H1 (cell line): ENCODE measurements around the gene CDRT15. TPM values are rescaled to one million over a fixed set of nuclear protein-coding genes. Genes with fewer than 3 reads are reported as not detected.

Source experiments
- CTCF ChIA-PET: fragments of 300-600 bp; sonication (Branson Sonifier 250); formaldehyde crosslinking; loops from one replicate; lab custom pipeline; 2021; ENCODE audit not compliant: partially characterized antibody; lab: Charles Lee
- POLR2A ChIA-PET: fragments of 300-600 bp; sonication (Branson Sonifier 250); formaldehyde crosslinking; loops from one replicate; lab custom pipeline; 2021; ENCODE audit warnings: inconsistent platforms; ENCODE audit not compliant: partially characterized antibody; lab: Charles Lee
- DNase-seq, 2 experiments: peaks; one replicate each; pipeline versions ENCODE4 v3.0.0 to v3.0.0-alpha.2; 2010 to 2022; ENCODE audit warnings: low spot score in 2 of 2, low read depth in 1 of 2, mixed read lengths in 1 of 2
- FAIRE-seq: peaks from 2 replicates; lab custom pipeline; 2011; peaks lifted over from hg19 to GRCh38; lab: Jason Lieb, UNC
- H2AFZ ChIP-seq: 2 replicates; pipeline ENCODE4 v1.8.1; 2012; ENCODE audit warnings: low read length, inconsistent platforms
- H2AK5ac ChIP-seq: 2 replicates; pipeline ENCODE4 v1.6.1; 2013; ENCODE audit warnings: low read depth, low read length
- H2BK120ac ChIP-seq: replicated peaks from 2 replicates; pipeline ENCODE3; 2013; ENCODE audit warnings: low read depth, low read length, inconsistent platforms
- H2BK12ac ChIP-seq: 2 replicates; pipeline ENCODE4 v1.6.1; 2013; ENCODE audit warnings: low read depth, low read length
- H2BK15ac ChIP-seq: 2 replicates; pipeline ENCODE4 v1.6.1; 2013; ENCODE audit warnings: low read length
- H2BK20ac ChIP-seq: 2 replicates; pipeline ENCODE4 v1.6.1; 2013; ENCODE audit warnings: low read length
- H2BK5ac ChIP-seq: 2 replicates; pipeline ENCODE4 v1.6.1; 2013; ENCODE audit warnings: low read depth, low read length
- H3K14ac ChIP-seq: 2 replicates; pipeline ENCODE4 v1.6.1; 2013; ENCODE audit warnings: inconsistent platforms; ENCODE audit not compliant: insufficient read length
- H3K18ac ChIP-seq: 2 replicates; pipeline ENCODE4 v1.6.1; 2013; ENCODE audit warnings: low read length; ENCODE audit errors: extremely low read depth
- H3K23ac ChIP-seq: 2 replicates; pipeline ENCODE4 v1.6.1; 2013; ENCODE audit warnings: inconsistent platforms; ENCODE audit not compliant: insufficient read length
- H3K23me2 ChIP-seq: 2 replicates; pipeline ENCODE4 v1.6.1; 2013; ENCODE audit warnings: low read depth, low read length
- H3K27ac ChIP-seq: 2 replicates; pipeline ENCODE4 v1.6.1; 2011; ENCODE audit warnings: low read depth, low read length, inconsistent platforms
- H3K27me3 ChIP-seq, 4 experiments: replicated peaks in 1 of 4; 1 replicate in 1 of 4; 2 replicates in 3 of 4; pipeline versions ENCODE4 v1.6.1 to v1.8.1; 2011 to 2013; ENCODE audit warnings: low read length in 3 of 4, mild to moderate bottlenecking in 3 of 4, inconsistent platforms in 2 of 4, mixed read lengths in 2 of 4, moderate library complexity in 1 of 4; ENCODE audit not compliant: control insufficient read depth in 3 of 4, insufficient read depth in 3 of 4; ENCODE audit errors: extremely low read depth in 1 of 4
- H3K36me3 ChIP-seq, 4 experiments: 2 replicates each; pipeline versions ENCODE4 v1.6.1 to v1.8.1; 2011 to 2013; ENCODE audit warnings: mild to moderate bottlenecking in 4 of 4, low read length in 3 of 4, moderate library complexity in 2 of 4, control low read depth in 1 of 4, inconsistent platforms in 1 of 4; ENCODE audit not compliant: insufficient read depth in 4 of 4, control insufficient read depth in 2 of 4
- H3K4ac ChIP-seq: replicated peaks from 2 replicates; pipeline ENCODE3; 2013; ENCODE audit warnings: low read length, low read depth, mixed read lengths, inconsistent platforms; ENCODE audit not compliant: insufficient read length
- H3K4me1 ChIP-seq, 4 experiments: replicated peaks in 1 of 4; 1 replicate in 1 of 4; 2 replicates in 3 of 4; pipeline versions ENCODE4 v1.6.1 to v1.8.1; 2011 to 2013; ENCODE audit warnings: low read length in 3 of 4, inconsistent platforms in 2 of 4, mixed read lengths in 1 of 4; ENCODE audit not compliant: insufficient read depth in 4 of 4, control insufficient read depth in 3 of 4
- H3K4me2 ChIP-seq, 2 experiments: 2 replicates each; pipeline versions ENCODE4 v1.6.1 to v1.8.1; 2011 to 2013; ENCODE audit warnings: low read depth in 2 of 2, low read length in 2 of 2, control low read depth in 1 of 2, inconsistent platforms in 1 of 2, mild to moderate bottlenecking in 1 of 2; ENCODE audit not compliant: insufficient read depth in 1 of 2
- H3K4me3 ChIP-seq, 4 experiments: fragments of 200-600, 300-600 bp in 1 of 4; sonication (generic), shearing (Covaris generic), sonication (Bioruptor Twin) in 1 of 4; 2 replicates each; pipeline versions ENCODE4 v1.5.1 to v1.8.1; 2011 to 2016; ENCODE audit warnings: low read length in 4 of 4, low read depth in 3 of 4, control low read depth in 2 of 4, inconsistent platforms in 2 of 4, mild to moderate bottlenecking in 2 of 4, mixed read lengths in 1 of 4, moderate library complexity in 1 of 4; ENCODE audit not compliant: insufficient read depth in 2 of 4; ENCODE audit errors: extremely low read depth in 1 of 4
- H3K56ac ChIP-seq: replicated peaks from 2 replicates; pipeline ENCODE3; 2013; ENCODE audit warnings: low read depth, mild to moderate bottlenecking, mixed read lengths, low read length, inconsistent platforms; ENCODE audit not compliant: insufficient read length
- H3K79me1 ChIP-seq: 2 replicates; pipeline ENCODE4 v1.6.1; 2013; ENCODE audit warnings: low read depth, low read length, control low read depth
- H3K79me2 ChIP-seq, 2 experiments: 2 replicates each; pipeline versions ENCODE4 v1.6.1 to v1.8.1; 2012 to 2013; ENCODE audit warnings: low read length in 2 of 2, mild to moderate bottlenecking in 2 of 2, inconsistent platforms in 1 of 2; ENCODE audit not compliant: insufficient read depth in 2 of 2, control insufficient read depth in 1 of 2
- H3K9ac ChIP-seq, 4 experiments: replicated peaks in 1 of 4; 1 replicate in 1 of 4; 2 replicates in 3 of 4; pipeline versions ENCODE4 v1.6.1 to v1.8.1; 2011 to 2013; ENCODE audit warnings: low read depth in 3 of 4, low read length in 3 of 4, control low read depth in 2 of 4, mild to moderate bottlenecking in 2 of 4, moderate library complexity in 2 of 4, inconsistent platforms in 1 of 4; ENCODE audit errors: extremely low read depth in 1 of 4
- H3K9me3 ChIP-seq, 2 experiments: 2 replicates each; pipeline versions ENCODE4 v1.6.1 to v1.8.1; 2012 to 2013; ENCODE audit warnings: mild to moderate bottlenecking in 2 of 2, moderate library complexity in 2 of 2, control low read depth in 1 of 2, inconsistent platforms in 1 of 2, low read depth in 1 of 2, low read length in 1 of 2, mixed read lengths in 1 of 2; ENCODE audit not compliant: insufficient read depth in 2 of 2
- H4K20me1 ChIP-seq, 2 experiments: replicated peaks in 1 of 2; 2 replicates each; pipeline versions ENCODE3 to v1.8.1; 2011 to 2013; ENCODE audit warnings: inconsistent platforms in 2 of 2, low read length in 2 of 2, mild to moderate bottlenecking in 1 of 2; ENCODE audit not compliant: insufficient read depth in 2 of 2, control insufficient read depth in 1 of 2
- H4K5ac ChIP-seq: 2 replicates; pipeline ENCODE4 v1.6.1; 2013; ENCODE audit warnings: low read length, low read depth, mixed read lengths, inconsistent platforms; ENCODE audit not compliant: insufficient read length
- H4K8ac ChIP-seq: 2 replicates; pipeline ENCODE4 v1.8.0; 2013; ENCODE audit warnings: mild to moderate bottlenecking, moderate library complexity, low read length, inconsistent platforms; ENCODE audit not compliant: insufficient read depth; ENCODE audit errors: extremely low read depth
- H4K91ac ChIP-seq: replicated peaks from 2 replicates; pipeline ENCODE3; 2013; ENCODE audit warnings: low read length, mixed read lengths, inconsistent platforms; ENCODE audit not compliant: insufficient read length
- CBX5 ChIP-seq: fragments of 300-800, 300-1000 bp; sonication (generic); IDR thresholded peaks from 2 replicates; pipeline ENCODE4 v1.7.1; 2016; ENCODE audit warnings: antibody characterized with exemption, low read length, low read depth
- CHD1 ChIP-seq: IDR thresholded peaks from 2 replicates; pipeline ENCODE4 v1.6.1; 2012; ENCODE audit warnings: low read depth, low read length, improper control_type of control experiment
- CTBP2 ChIP-seq: IDR thresholded peaks from 2 replicates; pipeline ENCODE4 v1.7.0; 2011; ENCODE audit warnings: borderline replicate concordance, mild to moderate bottlenecking, moderate library complexity, mixed read lengths, low read length; ENCODE audit not compliant: insufficient read depth, insufficient read length
- WGBS, 2 experiments: shearing (Covaris generic) in 1 of 2; methylation state at CpG; one replicate each; pipeline versions ENCODE4 v1.1.6 to v1.1.7; 2013 to 2015; ENCODE audit warnings: low lambda C conversion rate in 2 of 2, mixed read lengths in 2 of 2, inconsistent platforms in 1 of 2, low coverage in 1 of 2, missing lambda C conversion rate in 1 of 2; ENCODE audit not compliant: insufficient replicate concordance in 2 of 2, insufficient coverage in 1 of 2, insufficient read length in 1 of 2; ENCODE audit errors: extremely low coverage in 1 of 2, missing lambda C conversion rate in 1 of 2; 5-methylcytosine and 5-hydroxymethylcytosine counted together
- polyA plus RNA-seq, 7 experiments: library from polyadenylated mRNA; depleted of rRNA in 3 of 7; stranded (reverse) in 5 of 7; unstranded in 2 of 7; fragments of >200 nt in 5 of 7; fragments of 200-250 nt in 2 of 7; gene quantifications; 1 replicate in 5 of 7; 2 replicates in 1 of 7; 4 replicates in 1 of 7; pipeline versions ENCODE4 v1.2.1 to v1.2.3, GENCODE V29; 2011 to 2013; ENCODE audit warnings: missing spikeins in 2 of 7, mixed read lengths in 2 of 7
- total RNA-seq: library from RNA; stranded (reverse); fragmentation: NEBNext Ultra II Directional; extraction: Animal tissue kit (Norgen Biotek cat#: 25700); gene quantifications from 2 replicates; pipeline ENCODE4 v1.2.1, GENCODE V29; 2021
- TF ChIP-seq, protein P1 (sequence below), 3 experiments: IDR thresholded peaks; 1 replicate in 2 of 3; 2 replicates in 1 of 3; pipeline versions ENCODE4 v1.5.1 to v1.6.1; 2011; ENCODE audit warnings: low read length in 3 of 3, mild to moderate bottlenecking in 3 of 3, inconsistent platforms in 2 of 3, low read depth in 1 of 3, moderate library complexity in 1 of 3; ENCODE audit not compliant: insufficient read depth in 1 of 3; ENCODE audit errors: control extremely low read depth in 1 of 3

CDRT15 gene
- total and polyA plus RNA-seq, 2 of the 8 experiments (the other 6 are each of a cell fraction or from before 2014, with no cell fraction given): not detected

DNA sequence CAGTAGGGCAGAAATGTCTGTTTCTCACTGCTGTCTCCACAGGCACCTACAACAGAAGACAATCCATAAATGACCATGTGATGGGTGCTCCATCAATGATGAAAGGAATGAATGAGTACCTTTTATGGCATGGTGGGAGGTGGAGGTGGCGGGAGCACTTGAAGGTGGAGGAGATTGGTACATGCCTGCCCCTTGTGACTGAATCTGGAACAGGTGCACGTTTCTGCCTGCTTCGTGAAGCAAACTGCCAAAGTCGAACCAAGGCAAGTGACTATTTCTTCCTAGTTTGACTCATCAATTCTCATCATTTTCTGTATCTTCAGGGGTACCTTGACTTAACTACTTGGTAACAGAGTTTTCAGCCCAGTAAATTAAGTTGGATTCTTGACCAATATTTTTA is 25.4 kb downstream of the CDRT15 start:
- 90% methylated on average over 4 of the region's 4 CpGs; no CpG with 5 or more reads in 1 of the 2 experiments for WGBS, 2 experiments
- Histone ChIP-seq H4K91ac (no peak overlapping the region), H2BK5ac (no peak overlapping the region), H2BK120ac (no peak overlapping the region), H2BK12ac (no peak overlapping the region), H3K27me3 (no peaks in the 10 kb centered on the region), H3K4me1 (no peaks in the 10 kb centered on the region)
- CTCF ChIA-PET: interaction anchor here (1.0 to 1.5 kb wide), 3 partner anchors 12 to 90 kb away, joined by 3 to 8 read pairs (median 3); partner anchors contain the start of gene HS3ST3B1
- TF ChIP-seq CTBP2: no peak
- TF ChIP-seq, protein P1, sequence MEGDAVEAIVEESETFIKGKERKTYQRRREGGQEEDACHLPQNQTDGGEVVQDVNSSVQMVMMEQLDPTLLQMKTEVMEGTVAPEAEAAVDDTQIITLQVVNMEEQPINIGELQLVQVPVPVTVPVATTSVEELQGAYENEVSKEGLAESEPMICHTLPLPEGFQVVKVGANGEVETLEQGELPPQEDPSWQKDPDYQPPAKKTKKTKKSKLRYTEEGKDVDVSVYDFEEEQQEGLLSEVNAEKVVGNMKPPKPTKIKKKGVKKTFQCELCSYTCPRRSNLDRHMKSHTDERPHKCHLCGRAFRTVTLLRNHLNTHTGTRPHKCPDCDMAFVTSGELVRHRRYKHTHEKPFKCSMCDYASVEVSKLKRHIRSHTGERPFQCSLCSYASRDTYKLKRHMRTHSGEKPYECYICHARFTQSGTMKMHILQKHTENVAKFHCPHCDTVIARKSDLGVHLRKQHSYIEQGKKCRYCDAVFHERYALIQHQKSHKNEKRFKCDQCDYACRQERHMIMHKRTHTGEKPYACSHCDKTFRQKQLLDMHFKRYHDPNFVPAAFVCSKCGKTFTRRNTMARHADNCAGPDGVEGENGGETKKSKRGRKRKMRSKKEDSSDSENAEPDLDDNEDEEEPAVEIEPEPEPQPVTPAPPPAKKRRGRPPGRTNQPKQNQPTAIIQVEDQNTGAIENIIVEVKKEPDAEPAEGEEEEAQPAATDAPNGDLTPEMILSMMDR (IDR thresholded peaks at IDR 0.05; ENCODE audit: control extremely low read depth in 1 of 3, insufficient read depth in 1 of 3, low read depth in 1 of 3, low read length in 3 of 3): peak in 2 of 3 experiments; percentile 10 to 15; a peak in 2 of 4 replicates
- no peak for TF ChIP-seq CHD1
- TF ChIP-seq CBX5: no peak
- TF ChIP-seq, all 59 proteins: peak for 1
- peaks cover 0 to 14% (median 0%) of the 10 kb centered on the region in 4 experiments; a peak in 1 of 8 replicates for H3K36me3 ChIP-seq
- no peak overlapping the region for H2BK20ac ChIP-seq
- H4K5ac ChIP-seq: no peak overlapping the region
- H3K4me3 ChIP-seq: no peak overlapping the region
- no peaks in the 10 kb centered on the region for H3K79me1 ChIP-seq
- H3K18ac ChIP-seq: no peak overlapping the region
- no peak overlapping the region for H3K4ac ChIP-seq
- H4K8ac ChIP-seq: no peak overlapping the region
- peaks cover 11 to 14% of the 10 kb centered on the region in 2 experiments; a peak in 3 of 4 replicates for H3K9me3 ChIP-seq
- H2AK5ac ChIP-seq: no peak overlapping the region
- no peak overlapping the region for H2AFZ ChIP-seq
- H3K9ac ChIP-seq: no peak overlapping the region
- H3K4me2 ChIP-seq: no peak overlapping the region
- H3K23ac ChIP-seq: no peak overlapping the region
- FAIRE-seq (no peak), DNase-seq (no peak)
- no peak overlapping the region for H3K27ac ChIP-seq
- POLR2A ChIA-PET: no interaction called here
- H4K20me1 ChIP-seq: no peaks in the 10 kb centered on the region
- H3K14ac ChIP-seq: no peak overlapping the region
- no peak overlapping the region for H2BK15ac ChIP-seq
- H3K56ac ChIP-seq: no peak overlapping the region
- no peaks in the 10 kb centered on the region for H3K79me2 ChIP-seq
- no peaks in the 10 kb centered on the region; the same call in 1 of the 2 replicates for H3K23me2 ChIP-seq
